Transverse colon (tissue), 4 donors: ENCODE measurements around the gene ACAP1. TPM values are rescaled to one million over a fixed set of nuclear protein-coding genes. Genes with fewer than 3 reads are reported as not detected.

ENCODE experiments used
- DNase-seq: peaks from one replicate; pipeline ENCODE4 v3.0.0-alpha.2; 2019
- H3K27ac ChIP-seq, 4 donors: fragments of 200-600 bp; sonication (generic); 2 replicates each; pipeline ENCODE4 v1.5.1; 2016 to 2018; ENCODE audit warnings: inconsistent platforms in 4 of 4
- H3K27me3 ChIP-seq: fragments of 200-600 bp; sonication (generic); 2 replicates; pipeline ENCODE4 v1.5.1; 2017; ENCODE audit warnings: inconsistent platforms
- H3K36me3 ChIP-seq, 4 donors: fragments of 200-600 bp; sonication (generic); 2 replicates each; pipeline ENCODE4 v1.5.1; 2017 to 2019; ENCODE audit warnings: inconsistent platforms in 4 of 4
- H3K4me1 ChIP-seq, 4 donors: fragments of 200-600 bp; sonication (generic); 2 replicates each; pipeline ENCODE4 v1.5.1; 2017 to 2020; ENCODE audit warnings: inconsistent platforms in 4 of 4
- H3K4me3 ChIP-seq, 4 donors: fragments of 200-600 bp; sonication (generic); 1 replicate in 1 of 4; 2 replicates in 3 of 4; pipeline versions ENCODE4 v1.5.1 to v1.6.1; 2017 to 2019; ENCODE audit warnings: inconsistent platforms in 4 of 4
- H3K9me3 ChIP-seq, 2 donors: fragments of 200-600 bp; sonication (generic); 2 replicates each; pipeline ENCODE4 v1.5.1; 2017 to 2019; ENCODE audit warnings: inconsistent platforms in 2 of 2
- EP300 ChIP-seq: sonication (generic); formaldehyde crosslinking; IDR thresholded peaks from one replicate; pipeline ENCODE4 v1.6.1; 2017; ENCODE audit warnings: antibody characterized with exemption, low read depth
- POLR2A ChIP-seq: fragments of 450-650 bp; IDR thresholded peaks from one replicate; pipeline ENCODE4 v1.6.1; 2016; ENCODE audit warnings: antibody characterized with exemption, mild to moderate bottlenecking, moderate library complexity
- POLR2AphosphoS5 ChIP-seq, 3 donors: sonication (generic); formaldehyde crosslinking; IDR thresholded peaks; one replicate each; pipeline ENCODE4 v1.6.1; 2016; ENCODE audit warnings: antibody characterized with exemption in 3 of 3
- WGBS, 2 donors: methylation state at CpG; one replicate each; pipeline ENCODE4 v1.1.5; 2018; ENCODE audit warnings: low coverage in 1 of 2; 5-methylcytosine and 5-hydroxymethylcytosine counted together
- in situ Hi-C, 4 donors: fragments of 200-750 bp; cut with MboI; loops; one replicate each; pipeline versions ENCODE4 v1.15.0 to v1.15.1; 2017; ENCODE audit warnings: low sequenced_read_pairs in 3 of 4, low pct_ligation_motif_present in 1 of 4, low pct_unique_long_range_greater_than_20kb in 1 of 4
- intact Hi-C: fragments of 100-400 bp; cut with DNase I; formaldehyde crosslinking; loops from one replicate; pipeline ENCODE4 v1.15.1; 2023; ENCODE audit warnings: low total_unique reads
- total RNA-seq, 4 donors: library from RNA; depleted of rRNA; stranded (reverse); fragments of >200 nt; gene quantifications; one replicate each; pipeline ENCODE4 v1.1.0, GENCODE V29; 2016
- TF ChIP-seq, protein P1 (sequence below), 5 experiments: fragments of 200-600 bp in 3 of 5; fragments of 450-650 bp in 2 of 5; sonication (generic) in 3 of 5; IDR thresholded peaks; 1 replicate in 2 of 5; 2 replicates in 3 of 5; pipeline ENCODE4 v1.5.1; 2016 to 2017; ENCODE audit warnings: antibody characterized with exemption in 5 of 5, inconsistent platforms in 3 of 5, mild to moderate bottlenecking in 2 of 5, moderate library complexity in 1 of 5

The ACAP1 gene
- total RNA-seq, 4 donors from 2014 or later, result 4.8 to 21.0 (median 10.0) TPM

DNA sequence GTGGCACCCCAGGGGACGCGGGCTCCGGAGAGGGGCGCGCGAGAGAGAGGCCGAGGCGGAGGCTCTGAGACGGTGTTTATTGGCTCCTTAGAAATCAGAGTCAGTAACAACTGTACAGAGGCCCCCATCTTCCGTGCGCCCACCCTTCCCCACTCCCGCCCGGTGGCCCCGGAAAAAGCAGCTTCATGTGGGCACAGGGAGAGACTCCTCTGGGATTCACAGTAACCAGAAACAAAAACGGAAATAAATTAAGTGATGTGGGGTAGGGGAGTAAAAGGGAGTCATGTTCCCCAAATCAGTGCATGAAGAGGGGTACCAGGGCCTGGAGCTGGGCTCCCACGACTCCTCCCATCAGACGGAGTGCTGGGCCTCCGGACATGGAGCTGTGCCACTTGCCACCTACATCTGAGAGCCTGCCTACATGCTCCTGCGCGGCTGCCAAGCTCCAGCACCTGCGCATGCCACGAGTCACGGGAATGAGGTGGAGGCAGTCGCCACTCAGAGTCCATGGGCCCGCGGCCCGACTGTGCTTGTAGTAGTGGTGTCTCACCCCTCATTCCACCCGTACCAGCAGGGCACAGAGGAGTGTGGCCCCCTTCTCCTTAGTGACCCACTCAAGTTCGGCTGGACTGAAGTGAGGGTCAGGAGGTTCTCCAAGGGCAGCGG, 20.6 kb upstream of the ACAP1 start:
- Histone ChIP-seq H3K36me3 (peaks cover 0 to 34% (median 15%) of the 10 kb centered on the region in 4 donors), H3K9me3 (no peaks in the 10 kb centered on the region), H3K27me3 (no peaks in the 10 kb centered on the region), H3K4me1 (peaks cover 11 to 34% (median 18%) of the 10 kb centered on the region in 4 donors), H3K4me3 (peak overlapping the region; percentile 30 to 94 (median 91)), H3K27ac (peak overlapping the region; percentile 93 to 98 (median 95))
- TF ChIP-seq EP300, result no peak
- TF ChIP-seq, protein P1, sequence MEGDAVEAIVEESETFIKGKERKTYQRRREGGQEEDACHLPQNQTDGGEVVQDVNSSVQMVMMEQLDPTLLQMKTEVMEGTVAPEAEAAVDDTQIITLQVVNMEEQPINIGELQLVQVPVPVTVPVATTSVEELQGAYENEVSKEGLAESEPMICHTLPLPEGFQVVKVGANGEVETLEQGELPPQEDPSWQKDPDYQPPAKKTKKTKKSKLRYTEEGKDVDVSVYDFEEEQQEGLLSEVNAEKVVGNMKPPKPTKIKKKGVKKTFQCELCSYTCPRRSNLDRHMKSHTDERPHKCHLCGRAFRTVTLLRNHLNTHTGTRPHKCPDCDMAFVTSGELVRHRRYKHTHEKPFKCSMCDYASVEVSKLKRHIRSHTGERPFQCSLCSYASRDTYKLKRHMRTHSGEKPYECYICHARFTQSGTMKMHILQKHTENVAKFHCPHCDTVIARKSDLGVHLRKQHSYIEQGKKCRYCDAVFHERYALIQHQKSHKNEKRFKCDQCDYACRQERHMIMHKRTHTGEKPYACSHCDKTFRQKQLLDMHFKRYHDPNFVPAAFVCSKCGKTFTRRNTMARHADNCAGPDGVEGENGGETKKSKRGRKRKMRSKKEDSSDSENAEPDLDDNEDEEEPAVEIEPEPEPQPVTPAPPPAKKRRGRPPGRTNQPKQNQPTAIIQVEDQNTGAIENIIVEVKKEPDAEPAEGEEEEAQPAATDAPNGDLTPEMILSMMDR (IDR thresholded peaks at IDR 0.05), result no peak
- TF ChIP-seq POLR2A, result no peak
- TF ChIP-seq POLR2AphosphoS5 (IDR thresholded peaks at IDR 0.05), result no peak
- no peak for DNase-seq
- WGBS, 2 donors, result 35 to 67% methylated on average over 1 to 20 of the region's 30 CpGs
- in situ Hi-C loops, result no loop called here
- intact Hi-C loops, result no loop called here

DNA sequence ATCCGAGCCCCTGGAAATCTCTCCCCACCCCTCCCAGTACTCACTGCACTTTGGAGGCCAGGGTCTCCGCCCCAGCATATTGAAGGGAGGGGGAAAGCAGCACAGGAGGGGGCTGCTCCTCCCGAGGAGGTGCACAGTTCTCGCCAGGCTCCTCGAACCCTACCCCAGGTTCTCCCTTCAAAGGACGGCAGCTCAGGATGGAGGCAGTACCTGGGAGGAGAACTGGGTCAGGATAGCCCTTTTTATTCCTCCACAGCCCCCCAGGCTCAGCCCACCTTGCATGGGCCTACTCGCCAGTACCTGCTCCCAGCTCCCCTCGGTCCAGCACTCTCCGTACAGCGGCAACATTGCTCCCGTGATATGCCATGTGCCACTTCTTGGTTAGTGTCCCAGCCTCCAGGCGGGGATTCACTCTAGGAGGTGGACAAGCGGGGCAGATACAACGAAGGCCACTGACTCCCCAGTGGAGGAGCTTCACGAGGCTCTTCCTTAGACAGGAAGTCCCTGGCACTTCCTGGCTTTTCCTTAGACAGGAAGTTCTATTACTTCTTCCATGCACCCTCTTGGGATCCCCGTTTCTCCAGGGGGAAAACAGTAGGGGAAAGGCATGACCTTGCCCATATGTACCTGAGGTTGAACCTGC, 19.0 kb upstream of the ACAP1 start:
- Histone ChIP-seq H3K27ac (no peak overlapping the region), H3K4me1 (peaks cover 11 to 29% (median 16%) of the 10 kb centered on the region in 4 donors), H3K9me3 (no peaks in the 10 kb centered on the region), H3K36me3 (peaks cover 0 to 31% (median 14%) of the 10 kb centered on the region in 4 donors), H3K27me3 (no peaks in the 10 kb centered on the region), H3K4me3 (no peak overlapping the region)
- intact Hi-C loops, result no loop called here
- in situ Hi-C loops, result no loop called here
- 73 to 88% methylated on average over 3 to 16 of the region's 16 CpGs for WGBS, 2 donors
- TF ChIP-seq POLR2AphosphoS5 (IDR thresholded peaks at IDR 0.05), result no peak
- no peak for TF ChIP-seq POLR2A
- no peak for TF ChIP-seq EP300
- TF ChIP-seq, protein P1 (IDR thresholded peaks at IDR 0.05), result no peak
- DNase-seq, result no peak

DNA sequence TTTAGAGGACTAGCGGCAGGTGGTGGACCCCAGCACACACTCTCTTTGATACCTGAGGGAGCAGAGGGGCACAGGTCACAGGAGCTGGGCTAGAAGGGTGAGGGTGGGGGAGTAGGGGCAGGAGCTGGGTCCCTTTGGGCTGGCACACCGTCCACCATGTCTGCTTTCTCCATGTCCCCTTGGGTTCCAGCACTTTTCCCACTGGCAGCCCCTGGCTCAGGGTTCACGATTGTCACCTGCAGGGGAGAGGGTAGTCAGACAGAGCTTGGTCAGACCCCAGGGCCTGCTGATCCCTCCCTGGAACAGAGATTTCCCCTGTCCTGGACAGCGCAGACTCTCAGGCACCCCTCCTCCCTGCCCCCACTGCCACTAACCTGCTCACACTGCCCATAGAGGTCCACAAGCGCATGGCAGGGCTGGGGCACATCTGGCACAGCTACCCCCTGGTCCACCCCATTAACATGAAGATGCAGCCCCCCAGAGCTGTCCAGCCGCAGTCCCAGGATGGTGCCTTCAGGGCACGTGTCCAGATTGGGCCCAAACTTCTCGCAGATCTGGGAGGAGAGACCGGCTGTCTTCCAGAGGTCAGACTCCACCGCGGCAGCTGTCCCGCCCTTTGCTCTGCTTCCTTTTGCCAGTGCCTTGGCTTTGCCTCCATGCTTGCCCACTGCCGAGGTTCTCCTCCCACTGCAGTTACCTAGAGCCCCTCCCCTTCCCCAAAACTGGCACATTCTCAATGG, 18.0 kb upstream of the ACAP1 start:
- intact Hi-C loops, result no loop called here
- Histone ChIP-seq H3K36me3 (peaks cover 0 to 25% (median 9%) of the 10 kb centered on the region in 4 donors), H3K27me3 (no peaks in the 10 kb centered on the region), H3K4me3 (no peak overlapping the region), H3K9me3 (no peaks in the 10 kb centered on the region), H3K4me1 (peaks cover 11 to 23% (median 16%) of the 10 kb centered on the region in 4 donors), H3K27ac (no peak overlapping the region)
- WGBS, 2 donors, result 40 to 88% methylated on average over 1 to 11 of the region's 13 CpGs
- TF ChIP-seq, protein P1 (IDR thresholded peaks at IDR 0.05), result no peak
- TF ChIP-seq POLR2AphosphoS5 (IDR thresholded peaks at IDR 0.05) (no peak), POLR2A (no peak), EP300 (no peak)
- in situ Hi-C loops, result no loop called here
- no peak for DNase-seq

DNA sequence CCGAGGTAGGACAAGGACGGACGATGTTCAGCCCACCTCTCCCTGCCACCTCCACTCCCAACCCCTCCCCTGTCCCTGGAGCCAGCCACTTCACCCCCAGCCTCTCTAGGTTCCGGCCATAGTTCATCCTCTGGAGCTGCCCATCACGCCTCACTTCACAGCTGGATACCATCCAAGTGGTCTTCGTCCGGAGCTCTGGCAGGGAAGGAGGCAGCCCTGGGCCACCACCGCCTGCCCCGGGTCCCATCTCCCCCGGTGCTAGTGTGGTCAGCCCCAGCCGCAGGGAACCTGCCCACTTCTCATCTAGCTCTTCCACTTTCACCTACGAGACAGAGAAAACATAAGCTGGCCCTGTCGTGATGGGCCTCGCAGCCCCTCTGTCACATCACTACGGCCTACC, 14.9 kb upstream of the ACAP1 start:
- H3K4me1 ChIP-seq, result no peaks in the 10 kb centered on the region
- intact Hi-C loops (no loop called here), in situ Hi-C loops (no loop called here)
- TF ChIP-seq EP300, result no peak
- no peak for TF ChIP-seq POLR2A
- no peak for TF ChIP-seq POLR2AphosphoS5 (IDR thresholded peaks at IDR 0.05)
- TF ChIP-seq, protein P1 (IDR thresholded peaks at IDR 0.05), result no peak
- no peak overlapping the region for H3K27ac ChIP-seq
- H3K4me3 ChIP-seq, result no peak overlapping the region
- no peaks in the 10 kb centered on the region for H3K9me3 ChIP-seq
- WGBS, 2 donors, result 80 to 95% methylated on average over 2 to 14 of the region's 15 CpGs
- no peak for DNase-seq
- H3K27me3 ChIP-seq, result no peaks in the 10 kb centered on the region
- peaks cover 0 to 23% (median 10%) of the 10 kb centered on the region in 4 donors for H3K36me3 ChIP-seq
